Measurements from ENCODE around the gene LSS. TPM values are rescaled to one million over a fixed set of nuclear protein-coding genes. Genes with fewer than 3 reads are reported as not detected.
"Not testable (repeated sequence)": the region's sequence is repeated elsewhere in the genome, so short reads cannot be mapped to it uniquely, and the experiment has no call there.

Gene LSS
- total RNA-seq, 1 donor from 2014 or later: 91.0 TPM

DNA sequence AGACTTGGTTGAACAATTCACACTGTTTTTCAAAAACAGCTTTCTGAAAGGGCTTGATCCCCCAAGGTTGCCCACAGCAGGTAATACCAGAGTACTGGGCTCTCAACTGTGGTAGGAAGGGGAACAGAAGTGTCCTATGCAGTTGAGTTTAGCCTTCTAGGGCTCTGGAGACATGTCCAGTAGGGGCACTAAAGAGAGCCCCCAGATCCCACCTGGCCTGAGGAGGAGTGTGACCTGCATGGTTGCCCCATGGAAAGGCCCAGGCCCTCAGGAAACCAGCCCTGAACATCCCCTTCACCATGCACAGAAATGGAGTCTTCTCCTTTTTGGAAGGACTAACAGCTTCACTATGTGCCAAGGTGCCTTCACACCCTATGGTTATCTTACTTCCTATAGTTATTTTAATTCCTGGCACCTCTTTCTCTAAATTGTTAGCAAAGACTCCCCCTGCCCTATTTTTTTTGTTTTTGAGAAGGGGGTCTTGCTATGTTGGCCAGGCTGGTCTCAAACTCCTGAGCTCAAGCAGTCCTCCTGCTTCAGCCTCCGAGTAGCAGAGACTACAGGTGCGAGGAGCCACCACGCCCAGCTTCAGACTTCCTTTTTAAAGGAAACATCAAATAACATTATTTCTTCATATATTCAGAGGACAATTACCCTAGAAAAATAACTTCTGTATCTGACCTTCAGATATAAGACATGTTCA lies 16.8 kb upstream of the LSS start:
- intact Hi-C loops (cut with DNase I): no loop called here
- Histone ChIP-seq H3K9me3 (no peaks in the 10 kb centered on the region), H3K4me3 (no peak overlapping the region), H3K27ac (no peak overlapping the region), H3K4me1 (no peaks in the 10 kb centered on the region), H3K36me3 (peaks cover 99% of the 10 kb centered on the region), H3K27me3 (ENCODE audit: low read depth) (no peaks in the 10 kb centered on the region)
- DNase-seq: no peak
- no peak for TF ChIP-seq CTCF (IDR thresholded peaks at IDR 0.05)
- no peak for ATAC-seq

- Histone ChIP-seq H3K9me3 (no peaks in the 10 kb centered on the region), H3K4me3 (no peak overlapping the region), H3K4me1 (no peaks in the 10 kb centered on the region), H3K36me3 (peaks cover 99% of the 10 kb centered on the region), H3K27ac (no peak overlapping the region), H3K27me3 (ENCODE audit: low read depth) (no peaks in the 10 kb centered on the region)
- no peak for DNase-seq
- intact Hi-C loops (cut with DNase I): no loop called here
- no peak for ATAC-seq
- TF ChIP-seq CTCF (IDR thresholded peaks at IDR 0.05): no peak
Measured at GRCh38 chr21:46244602-46245001, 16.0 kb upstream of the LSS start.

DNA sequence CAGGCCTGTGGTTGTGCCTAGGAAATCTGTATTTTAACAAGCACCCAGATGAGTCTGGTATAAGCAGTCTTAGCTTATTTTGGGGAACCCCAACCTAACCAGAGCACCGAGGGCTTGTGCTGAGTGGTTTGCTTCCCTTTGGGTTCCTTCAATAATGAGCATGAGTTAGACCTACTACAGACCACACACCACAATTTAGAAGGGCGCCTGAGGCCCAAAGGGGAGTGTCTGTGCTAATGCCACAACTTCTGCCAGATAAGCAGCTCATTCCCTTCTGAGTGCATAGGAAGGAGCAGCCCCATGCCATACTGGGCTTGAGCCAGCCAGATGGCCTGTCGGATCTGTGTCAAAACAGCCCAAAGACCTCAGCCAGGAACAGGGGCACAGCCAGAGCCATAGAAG lies 15.4 kb upstream of the LSS start:
- Histone ChIP-seq H3K27me3 (ENCODE audit: low read depth) (no peaks in the 10 kb centered on the region), H3K4me1 (no peaks in the 10 kb centered on the region), H3K9me3 (no peaks in the 10 kb centered on the region), H3K27ac (no peak overlapping the region), H3K4me3 (no peak overlapping the region), H3K36me3 (peaks cover 99% of the 10 kb centered on the region)
- intact Hi-C loops (cut with DNase I): no loop called here
- no peak for TF ChIP-seq CTCF (IDR thresholded peaks at IDR 0.05)
- DNase-seq (no peak), ATAC-seq (no peak)

DNA sequence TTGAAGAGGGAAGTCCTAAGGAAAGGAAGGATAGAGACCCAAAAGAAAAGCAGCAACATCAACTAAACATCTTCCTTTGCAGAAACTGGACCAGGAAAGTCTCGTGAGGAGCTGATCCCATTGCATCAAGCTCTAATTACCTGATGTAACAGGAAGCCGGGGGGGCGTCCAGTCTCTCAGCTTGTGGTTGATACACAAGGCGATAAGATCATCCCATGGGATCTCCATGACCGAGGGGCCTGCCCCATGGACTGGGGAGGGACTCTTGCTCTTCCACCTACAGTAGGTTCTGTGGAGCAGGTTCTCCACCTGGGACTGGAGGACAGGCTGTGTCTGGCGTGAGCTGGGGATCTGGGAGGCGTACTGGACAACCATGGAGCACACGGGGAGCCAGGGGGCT lies 14.8 kb upstream of the LSS start:
- H3K4me1 ChIP-seq: no peaks in the 10 kb centered on the region
- ATAC-seq: no peak
- no peak for TF ChIP-seq CTCF (IDR thresholded peaks at IDR 0.05)
- no peaks in the 10 kb centered on the region for H3K9me3 ChIP-seq
- peaks cover 99% of the 10 kb centered on the region for H3K36me3 ChIP-seq
- intact Hi-C loops (cut with DNase I): no loop called here
- no peak overlapping the region for H3K4me3 ChIP-seq
- DNase-seq: no peak
- H3K27me3 ChIP-seq (ENCODE audit: low read depth): no peaks in the 10 kb centered on the region
- no peak overlapping the region for H3K27ac ChIP-seq

GRCh38 chr21:46241577-46241976 lies 13.0 kb upstream of the LSS start:
- H3K27me3 ChIP-seq (ENCODE audit: low read depth); DNase-seq; H3K27ac ChIP-seq; H3K4me3 ChIP-seq; ATAC-seq; H3K4me1 ChIP-seq; H3K9me3 ChIP-seq; intact Hi-C loops (cut with DNase I): not testable (repeated sequence)
- peaks cover 100% of the 10 kb centered on the region for H3K36me3 ChIP-seq

GRCh38 chr21:46239817-46240325 lies 11.3 kb upstream of the LSS start:
- Histone ChIP-seq H3K36me3 (peaks cover 100% of the 10 kb centered on the region), H3K27ac (no peak overlapping the region), H3K9me3 (no peaks in the 10 kb centered on the region), H3K4me1 (no peaks in the 10 kb centered on the region), H3K27me3 (ENCODE audit: low read depth) (no peaks in the 10 kb centered on the region), H3K4me3 (no peak overlapping the region)
- ATAC-seq (no peak), DNase-seq (no peak)
- intact Hi-C loops (cut with DNase I): no loop called here
- TF ChIP-seq CTCF (IDR thresholded peaks at IDR 0.05): no peak
